ENCODE data around the gene LARGE2.

- TF ChIP-seq, protein P1, sequence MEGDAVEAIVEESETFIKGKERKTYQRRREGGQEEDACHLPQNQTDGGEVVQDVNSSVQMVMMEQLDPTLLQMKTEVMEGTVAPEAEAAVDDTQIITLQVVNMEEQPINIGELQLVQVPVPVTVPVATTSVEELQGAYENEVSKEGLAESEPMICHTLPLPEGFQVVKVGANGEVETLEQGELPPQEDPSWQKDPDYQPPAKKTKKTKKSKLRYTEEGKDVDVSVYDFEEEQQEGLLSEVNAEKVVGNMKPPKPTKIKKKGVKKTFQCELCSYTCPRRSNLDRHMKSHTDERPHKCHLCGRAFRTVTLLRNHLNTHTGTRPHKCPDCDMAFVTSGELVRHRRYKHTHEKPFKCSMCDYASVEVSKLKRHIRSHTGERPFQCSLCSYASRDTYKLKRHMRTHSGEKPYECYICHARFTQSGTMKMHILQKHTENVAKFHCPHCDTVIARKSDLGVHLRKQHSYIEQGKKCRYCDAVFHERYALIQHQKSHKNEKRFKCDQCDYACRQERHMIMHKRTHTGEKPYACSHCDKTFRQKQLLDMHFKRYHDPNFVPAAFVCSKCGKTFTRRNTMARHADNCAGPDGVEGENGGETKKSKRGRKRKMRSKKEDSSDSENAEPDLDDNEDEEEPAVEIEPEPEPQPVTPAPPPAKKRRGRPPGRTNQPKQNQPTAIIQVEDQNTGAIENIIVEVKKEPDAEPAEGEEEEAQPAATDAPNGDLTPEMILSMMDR (IDR thresholded peaks at IDR 0.05 in 2 of 3, conservative IDR thresholded peaks at IDR 0.05 in 1 of 3; ENCODE audit: borderline replicate concordance in 1 of 3, insufficient read depth in 1 of 3, low read depth in 2 of 3, low read length in 2 of 3) = no peak
- TF ChIP-seq, protein P2, sequence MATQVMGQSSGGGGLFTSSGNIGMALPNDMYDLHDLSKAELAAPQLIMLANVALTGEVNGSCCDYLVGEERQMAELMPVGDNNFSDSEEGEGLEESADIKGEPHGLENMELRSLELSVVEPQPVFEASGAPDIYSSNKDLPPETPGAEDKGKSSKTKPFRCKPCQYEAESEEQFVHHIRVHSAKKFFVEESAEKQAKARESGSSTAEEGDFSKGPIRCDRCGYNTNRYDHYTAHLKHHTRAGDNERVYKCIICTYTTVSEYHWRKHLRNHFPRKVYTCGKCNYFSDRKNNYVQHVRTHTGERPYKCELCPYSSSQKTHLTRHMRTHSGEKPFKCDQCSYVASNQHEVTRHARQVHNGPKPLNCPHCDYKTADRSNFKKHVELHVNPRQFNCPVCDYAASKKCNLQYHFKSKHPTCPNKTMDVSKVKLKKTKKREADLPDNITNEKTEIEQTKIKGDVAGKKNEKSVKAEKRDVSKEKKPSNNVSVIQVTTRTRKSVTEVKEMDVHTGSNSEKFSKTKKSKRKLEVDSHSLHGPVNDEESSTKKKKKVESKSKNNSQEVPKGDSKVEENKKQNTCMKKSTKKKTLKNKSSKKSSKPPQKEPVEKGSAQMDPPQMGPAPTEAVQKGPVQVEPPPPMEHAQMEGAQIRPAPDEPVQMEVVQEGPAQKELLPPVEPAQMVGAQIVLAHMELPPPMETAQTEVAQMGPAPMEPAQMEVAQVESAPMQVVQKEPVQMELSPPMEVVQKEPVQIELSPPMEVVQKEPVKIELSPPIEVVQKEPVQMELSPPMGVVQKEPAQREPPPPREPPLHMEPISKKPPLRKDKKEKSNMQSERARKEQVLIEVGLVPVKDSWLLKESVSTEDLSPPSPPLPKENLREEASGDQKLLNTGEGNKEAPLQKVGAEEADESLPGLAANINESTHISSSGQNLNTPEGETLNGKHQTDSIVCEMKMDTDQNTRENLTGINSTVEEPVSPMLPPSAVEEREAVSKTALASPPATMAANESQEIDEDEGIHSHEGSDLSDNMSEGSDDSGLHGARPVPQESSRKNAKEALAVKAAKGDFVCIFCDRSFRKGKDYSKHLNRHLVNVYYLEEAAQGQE (IDR thresholded peaks at IDR 0.05; ENCODE audit: low read depth) = no peak
- TF ChIP-seq CEBPB (IDR thresholded peaks at IDR 0.05; ENCODE audit: low read depth) (no peak), ZNF274 (IDR thresholded peaks at IDR 0.05; ENCODE audit: low read depth, low read length) (no peak), ZBTB33 (IDR thresholded peaks at IDR 0.05; ENCODE audit: extremely low read depth, insufficient replicate concordance, low read length) (no peak), SP1 (IDR thresholded peaks at IDR 0.05; ENCODE audit: low read depth) (no peak), POLR2AphosphoS5 (IDR thresholded peaks at IDR 0.05; ENCODE audit: low read depth, low read length) (no peak), POLR2A (IDR thresholded peaks at IDR 0.05; ENCODE audit: borderline replicate concordance, extremely low read depth, insufficient read depth, insufficient read length) (no peak), SRF (IDR thresholded peaks at IDR 0.05; ENCODE audit: low read depth) (no peak), RAD21 (IDR thresholded peaks at IDR 0.05; ENCODE audit: low read depth) (no peak), EZH2 (IDR thresholded peaks at IDR 0.05) (no peak), EZH2phosphoT487 (IDR thresholded peaks at IDR 0.05; ENCODE audit: borderline replicate concordance) (no peak)
These were observed 3.1 kb downstream of the LARGE2 start for GRCh38 chr11:45925550-45925949.

Measured in HCT116 (cell line).